CD14-positive monocyte (primary cell): ENCODE results near the gene CDH18. TPM values are rescaled to one million over a fixed set of nuclear protein-coding genes. Genes with fewer than 3 reads are reported as not detected.

Experiments
- DNase-seq, 3 donors: peaks; one replicate each; pipeline ENCODE4 v3.0.0-alpha.2; 2011 to 2022
- H2AFZ ChIP-seq: 2 replicates; pipeline ENCODE4 v1.6.0; 2012; ENCODE audit warnings: mild to moderate bottlenecking, low read depth, low read length, inconsistent platforms; ENCODE audit not compliant: insufficient read depth, poor library complexity, severe bottlenecking
- H3K27ac ChIP-seq, 2 donors: 1 replicate in 1 of 2; 2 replicates in 1 of 2; pipeline ENCODE4 v1.5.1; 2012 to 2013; ENCODE audit warnings: low read length in 2 of 2, control low read depth in 1 of 2, inconsistent platforms in 1 of 2, low read depth in 1 of 2, mild to moderate bottlenecking in 1 of 2
- H3K27me3 ChIP-seq, 2 donors: one replicate each; pipeline versions ENCODE4 v1.6.0 to v1.6.1; 2011 to 2013; ENCODE audit warnings: low read length in 2 of 2; ENCODE audit not compliant: control insufficient read depth in 2 of 2, insufficient read depth in 2 of 2
- H3K36me3 ChIP-seq, 2 donors: replicated peaks in 1 of 2; 1 replicate in 1 of 2; 2 replicates in 1 of 2; pipeline versions ENCODE4 v1.5.1 to v1.6.1; 2012 to 2013; ENCODE audit warnings: low read length in 2 of 2, control low read depth in 1 of 2, inconsistent platforms in 1 of 2, mild to moderate bottlenecking in 1 of 2; ENCODE audit not compliant: insufficient read depth in 2 of 2, control insufficient read depth in 1 of 2
- H3K4me1 ChIP-seq, 2 donors: 1 replicate in 1 of 2; 2 replicates in 1 of 2; pipeline versions ENCODE4 v1.5.1 to v1.6.1; 2012 to 2013; ENCODE audit warnings: low read length in 2 of 2, control low read depth in 1 of 2, inconsistent platforms in 1 of 2, mild to moderate bottlenecking in 1 of 2, moderate library complexity in 1 of 2; ENCODE audit not compliant: insufficient read depth in 2 of 2, control insufficient read depth in 1 of 2
- H3K4me2 ChIP-seq: replicated peaks from 2 replicates; pipeline ENCODE3; 2012; ENCODE audit warnings: low read length, moderate library complexity, mild to moderate bottlenecking; ENCODE audit not compliant: poor library complexity, severe bottlenecking; ENCODE audit errors: extremely low read depth
- H3K4me3 ChIP-seq, 3 experiments: fragments of 200-600 bp in 1 of 3; sonication (generic) in 1 of 3; replicated peaks in 1 of 3; 1 replicate in 2 of 3; 2 replicates in 1 of 3; pipeline ENCODE4 v1.5.1; 2011 to 2013; ENCODE audit warnings: low read length in 3 of 3, mild to moderate bottlenecking in 3 of 3, control low read depth in 2 of 3, low read depth in 2 of 3, inconsistent platforms in 1 of 3, moderate library complexity in 1 of 3
- H3K79me2 ChIP-seq: 2 replicates; pipeline ENCODE4 v1.6.0; 2012; ENCODE audit warnings: mild to moderate bottlenecking, control low read depth, inconsistent platforms, low read length, moderate library complexity; ENCODE audit not compliant: insufficient read depth
- H3K9ac ChIP-seq: 2 replicates; pipeline ENCODE4 v1.6.0; 2017; ENCODE audit warnings: low read length, mild to moderate bottlenecking; ENCODE audit not compliant: insufficient read depth, poor library complexity, severe bottlenecking
- H3K9me3 ChIP-seq, 2 donors: replicated peaks in 1 of 2; 1 replicate in 1 of 2; 2 replicates in 1 of 2; pipeline versions ENCODE4 v1.5.1 to v1.6.1; 2012 to 2013; ENCODE audit warnings: low read length in 2 of 2, control low read depth in 1 of 2; ENCODE audit not compliant: control insufficient read depth in 1 of 2, insufficient read depth in 1 of 2
- H4K20me1 ChIP-seq: 2 replicates; pipeline ENCODE4 v1.6.0; 2012; ENCODE audit warnings: mild to moderate bottlenecking, low read length, control low read depth, moderate library complexity; ENCODE audit not compliant: insufficient read depth
- H3K27ac Mint-ChIP-seq, 7 donors: one replicate each; pipeline ENCODE4 v1.8.0; 2020; ENCODE audit warnings: mild to moderate bottlenecking in 7 of 7, mixed read lengths in 7 of 7, moderate library complexity in 6 of 7, inconsistent platforms in 2 of 7
- H3K27me3 Mint-ChIP-seq, 3 donors: one replicate each; pipeline ENCODE4 v1.8.0; 2021 to 2022; ENCODE audit warnings: low read depth in 3 of 3, mild to moderate bottlenecking in 3 of 3, mixed read lengths in 3 of 3, moderate library complexity in 3 of 3, inconsistent platforms in 1 of 3
- H3K36me3 Mint-ChIP-seq, 2 donors: one replicate each; pipeline ENCODE4 v1.8.0; 2020; ENCODE audit warnings: mixed read lengths in 2 of 2, inconsistent platforms in 1 of 2, mild to moderate bottlenecking in 1 of 2
- H3K4me1 Mint-ChIP-seq: one replicate; pipeline ENCODE4 v1.8.0; 2020; ENCODE audit warnings: mild to moderate bottlenecking, mixed read lengths
- H3K4me3 Mint-ChIP-seq, 2 donors: one replicate each; pipeline ENCODE4 v1.8.0; 2020; ENCODE audit warnings: mild to moderate bottlenecking in 2 of 2, mixed read lengths in 2 of 2, moderate library complexity in 1 of 2
- H3K9me3 Mint-ChIP-seq, 7 donors: one replicate each; pipeline ENCODE4 v1.8.0; 2020 to 2022; ENCODE audit warnings: mixed read lengths in 7 of 7, mild to moderate bottlenecking in 6 of 7, moderate library complexity in 6 of 7, inconsistent platforms in 2 of 7
- WGBS: methylation state at CpG from one replicate; pipeline ENCODE4 v1.1.5; 2013; ENCODE audit warnings: missing lambda C conversion rate; ENCODE audit not compliant: insufficient coverage; 5-methylcytosine and 5-hydroxymethylcytosine counted together
- intact Hi-C, 2 donors: fragments of 100-400 bp; cut with micrococcal nuclease; formaldehyde crosslinking; loops; one replicate each; pipeline versions ENCODE4 v1.15.0 to v1.15.1; 2023
- polyA plus RNA-seq, 3 donors: library from polyadenylated mRNA; depleted of rRNA in 1 of 3; unstranded in 2 of 3; stranded (reverse) in 1 of 3; fragments of 300-500 nt in 2 of 3; fragments of >200 nt in 1 of 3; fragmentation: Illumina TruSeq in 2 of 3; gene quantifications; 1 replicate in 2 of 3; 2 replicates in 1 of 3; pipeline ENCODE4 v1.2.3, GENCODE V29; 2012 to 2021
- TF ChIP-seq, protein P1 (sequence below): fragments of 200-600 bp; IDR thresholded peaks from one replicate; pipeline ENCODE4 v1.8.0; 2022; ENCODE audit warnings: antibody characterized with exemption, mild to moderate bottlenecking

The CDH18 gene
- polyA plus RNA-seq, 3 donors: not detected

DNA sequence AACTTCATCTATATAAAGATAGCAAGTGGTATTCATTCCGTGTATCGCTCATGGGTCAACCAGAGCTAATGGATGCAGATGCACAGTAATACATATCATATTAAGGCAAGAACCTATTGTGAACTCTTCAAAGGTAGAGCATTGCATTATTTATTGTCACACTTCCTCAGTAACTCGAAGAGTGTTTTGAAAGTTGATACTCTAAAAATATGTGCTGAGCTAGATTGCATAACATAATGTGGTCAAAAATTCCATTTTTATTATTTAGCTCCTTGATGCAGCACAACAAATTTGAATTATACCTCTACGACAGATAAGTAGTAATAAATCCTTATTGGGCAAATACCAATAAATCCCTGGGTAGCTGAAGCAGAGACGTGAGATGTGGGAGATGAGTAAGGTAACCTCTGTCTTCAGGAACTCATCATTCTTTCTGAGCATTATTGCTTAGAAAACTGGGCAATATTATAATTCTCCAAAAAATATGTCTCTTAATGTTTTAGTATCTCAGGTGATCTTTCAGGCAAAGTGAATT lies 70.3 kb downstream of the CDH18 start:
- DNase-seq: no peak
- Histone ChIP-seq H3K79me2 (no peaks in the 10 kb centered on the region), H3K27me3 (no peaks in the 10 kb centered on the region), H2AFZ (no peak overlapping the region), H3K9me3 (no peaks in the 10 kb centered on the region), H3K4me1 (no peaks in the 10 kb centered on the region), H3K9ac (no peak overlapping the region), H3K36me3 (no peaks in the 10 kb centered on the region), H3K4me2 (no peak overlapping the region), H4K20me1 (no peaks in the 10 kb centered on the region), H3K4me3 (no peak overlapping the region), H3K27ac (no peak overlapping the region)
- Mint-ChIP-seq H3K27me3 (peaks cover 0 to 2% (median 0%) of the 10 kb centered on the region in 3 donors), H3K27ac (no peak overlapping the region), H3K4me3 (no peak overlapping the region), H3K9me3 (peaks cover 0 to 8% (median 3%) of the 10 kb centered on the region in 7 donors), H3K4me1 (no peaks in the 10 kb centered on the region), H3K36me3 (no peaks in the 10 kb centered on the region)
- no CpG with 5 or more reads among the region's 5 CpGs for WGBS
- TF ChIP-seq, protein P1, sequence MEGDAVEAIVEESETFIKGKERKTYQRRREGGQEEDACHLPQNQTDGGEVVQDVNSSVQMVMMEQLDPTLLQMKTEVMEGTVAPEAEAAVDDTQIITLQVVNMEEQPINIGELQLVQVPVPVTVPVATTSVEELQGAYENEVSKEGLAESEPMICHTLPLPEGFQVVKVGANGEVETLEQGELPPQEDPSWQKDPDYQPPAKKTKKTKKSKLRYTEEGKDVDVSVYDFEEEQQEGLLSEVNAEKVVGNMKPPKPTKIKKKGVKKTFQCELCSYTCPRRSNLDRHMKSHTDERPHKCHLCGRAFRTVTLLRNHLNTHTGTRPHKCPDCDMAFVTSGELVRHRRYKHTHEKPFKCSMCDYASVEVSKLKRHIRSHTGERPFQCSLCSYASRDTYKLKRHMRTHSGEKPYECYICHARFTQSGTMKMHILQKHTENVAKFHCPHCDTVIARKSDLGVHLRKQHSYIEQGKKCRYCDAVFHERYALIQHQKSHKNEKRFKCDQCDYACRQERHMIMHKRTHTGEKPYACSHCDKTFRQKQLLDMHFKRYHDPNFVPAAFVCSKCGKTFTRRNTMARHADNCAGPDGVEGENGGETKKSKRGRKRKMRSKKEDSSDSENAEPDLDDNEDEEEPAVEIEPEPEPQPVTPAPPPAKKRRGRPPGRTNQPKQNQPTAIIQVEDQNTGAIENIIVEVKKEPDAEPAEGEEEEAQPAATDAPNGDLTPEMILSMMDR: no peak
- intact Hi-C loops: no loop called here

DNA sequence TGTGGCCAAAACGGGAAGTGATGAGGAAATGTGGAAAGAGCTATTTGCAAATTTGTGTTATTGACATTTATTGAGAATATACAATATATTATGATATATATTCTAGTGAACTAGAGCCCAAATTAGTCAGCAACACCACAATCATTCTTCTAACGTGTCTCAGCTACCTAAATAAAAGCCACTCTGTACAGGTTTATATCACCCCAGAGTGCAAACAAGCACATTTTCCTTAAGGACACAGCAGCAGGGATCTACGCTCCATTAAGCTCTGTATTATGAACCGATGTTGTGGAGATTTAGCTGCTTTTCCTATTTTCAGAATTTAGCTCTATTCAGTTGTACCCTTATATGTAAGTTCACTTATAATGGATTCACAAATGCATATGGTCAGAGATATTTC lies 77.9 kb downstream of the CDH18 start:
- Mint-ChIP-seq H3K36me3 (no peaks in the 10 kb centered on the region), H3K9me3 (peaks cover 0 to 4% (median 0%) of the 10 kb centered on the region in 7 donors), H3K4me3 (no peak overlapping the region), H3K27ac (no peak overlapping the region), H3K27me3 (peaks cover 0 to under 1% (median 0%) of the 10 kb centered on the region in 3 donors), H3K4me1 (no peaks in the 10 kb centered on the region)
- no peak for DNase-seq
- no peak overlapping the region for H3K4me3 ChIP-seq
- no CpG with 5 or more reads among the region's 4 CpGs for WGBS
- H3K4me1 ChIP-seq: no peaks in the 10 kb centered on the region
- H3K9me3 ChIP-seq: no peaks in the 10 kb centered on the region
- no peaks in the 10 kb centered on the region for H3K27me3 ChIP-seq
- no peaks in the 10 kb centered on the region for H4K20me1 ChIP-seq
- TF ChIP-seq, protein P1: no peak
- H3K27ac ChIP-seq: no peak overlapping the region
- H3K36me3 ChIP-seq: no peaks in the 10 kb centered on the region
- no peak overlapping the region for H3K4me2 ChIP-seq
- H3K9ac ChIP-seq: no peak overlapping the region
- no peak overlapping the region for H2AFZ ChIP-seq
- no peaks in the 10 kb centered on the region for H3K79me2 ChIP-seq
- intact Hi-C loops: no loop called here
